Measurements from ENCODE around the gene KRTAP2-1. TPM values are rescaled to one million over a fixed set of nuclear protein-coding genes. Genes with fewer than 3 reads are reported as not detected.

Gene KRTAP2-1
- total RNA-seq, 1 experiment from 2014 or later = not detected

DNA sequence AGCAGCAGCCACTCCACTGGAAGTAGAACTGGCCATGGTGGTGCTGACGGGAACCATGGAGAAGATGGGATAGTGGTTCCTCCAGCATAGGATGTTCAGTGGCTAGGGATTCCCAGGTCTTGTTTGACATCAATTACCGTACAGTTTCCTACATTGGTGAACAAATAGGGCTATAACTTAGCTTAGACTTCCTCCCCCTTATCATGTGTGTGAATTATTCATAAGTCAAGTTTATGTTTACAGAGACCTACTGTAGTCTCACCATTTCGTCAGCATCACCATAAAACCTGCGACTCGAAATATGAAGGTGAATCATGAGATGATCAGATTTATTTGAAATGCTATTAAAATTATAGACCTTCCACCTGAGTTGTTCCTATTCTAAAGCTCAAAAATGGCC, 11.6 kb upstream of the KRTAP2-1 start:
- DNase-seq (ENCODE audit: low read depth, low spot score) = no peak

More for the DNA sequence above, 11.6 kb upstream of the KRTAP2-1 start:
- no peaks in the 10 kb centered on the region for H3K9me2 ChIP-seq (ENCODE audit: insufficient read depth)
- no peak overlapping the region for H3K4me3 ChIP-seq (replicated peaks in 1 of 2; ENCODE audit: low read depth in 1 of 2, low read length in 2 of 2)
- ChIA-PET POLR2A (no interaction called here), RAD21 (ENCODE audit: low non-redundant PET in 1 of 2, low total read pairs in 2 of 2, uncharacterized antibody in 2 of 2, unreplicated experiment in 2 of 2) (no interaction called here), CTCF (no interaction called here)
- peak overlapping the region; percentile 10; the same call in 1 of the 2 replicates for H3K9ac ChIP-seq (ENCODE audit: low read length)
- peak overlapping the region; percentile 85 for H3K27ac ChIP-seq (ENCODE audit: low read depth, low read length)
- peaks cover 0 to 9% of the 10 kb centered on the region in 2 experiments; a peak in 1 of 4 replicates for H3K9me3 ChIP-seq (ENCODE audit: control insufficient read depth in 1 of 2, insufficient read depth in 1 of 2, low read depth in 1 of 2, low read length in 2 of 2)
- no peak for TF ChIP-seq ELF1 (IDR thresholded peaks at IDR 0.05; ENCODE audit: borderline replicate concordance, low read depth)
- no peak for TF ChIP-seq SP1 (IDR thresholded peaks at IDR 0.05; ENCODE audit: low read depth)
- no peak for TF ChIP-seq TCF7L2 (IDR thresholded peaks at IDR 0.05; ENCODE audit: borderline replicate concordance, extremely low read depth, insufficient read depth, insufficient read length)
- TF ChIP-seq EZH2phosphoT487 (IDR thresholded peaks at IDR 0.05; ENCODE audit: borderline replicate concordance) = no peak
- TF ChIP-seq FOSL1 (IDR thresholded peaks at IDR 0.05; ENCODE audit: low read depth) = no peak
- TF ChIP-seq POLR2AphosphoS5 (IDR thresholded peaks at IDR 0.05; ENCODE audit: low read depth, low read length) = no peak
- no peak for TF ChIP-seq ZNF274 (IDR thresholded peaks at IDR 0.05; ENCODE audit: low read depth, low read length)
- no peak for TF ChIP-seq MAX (IDR thresholded peaks at IDR 0.05)
- TF ChIP-seq, protein P1, sequence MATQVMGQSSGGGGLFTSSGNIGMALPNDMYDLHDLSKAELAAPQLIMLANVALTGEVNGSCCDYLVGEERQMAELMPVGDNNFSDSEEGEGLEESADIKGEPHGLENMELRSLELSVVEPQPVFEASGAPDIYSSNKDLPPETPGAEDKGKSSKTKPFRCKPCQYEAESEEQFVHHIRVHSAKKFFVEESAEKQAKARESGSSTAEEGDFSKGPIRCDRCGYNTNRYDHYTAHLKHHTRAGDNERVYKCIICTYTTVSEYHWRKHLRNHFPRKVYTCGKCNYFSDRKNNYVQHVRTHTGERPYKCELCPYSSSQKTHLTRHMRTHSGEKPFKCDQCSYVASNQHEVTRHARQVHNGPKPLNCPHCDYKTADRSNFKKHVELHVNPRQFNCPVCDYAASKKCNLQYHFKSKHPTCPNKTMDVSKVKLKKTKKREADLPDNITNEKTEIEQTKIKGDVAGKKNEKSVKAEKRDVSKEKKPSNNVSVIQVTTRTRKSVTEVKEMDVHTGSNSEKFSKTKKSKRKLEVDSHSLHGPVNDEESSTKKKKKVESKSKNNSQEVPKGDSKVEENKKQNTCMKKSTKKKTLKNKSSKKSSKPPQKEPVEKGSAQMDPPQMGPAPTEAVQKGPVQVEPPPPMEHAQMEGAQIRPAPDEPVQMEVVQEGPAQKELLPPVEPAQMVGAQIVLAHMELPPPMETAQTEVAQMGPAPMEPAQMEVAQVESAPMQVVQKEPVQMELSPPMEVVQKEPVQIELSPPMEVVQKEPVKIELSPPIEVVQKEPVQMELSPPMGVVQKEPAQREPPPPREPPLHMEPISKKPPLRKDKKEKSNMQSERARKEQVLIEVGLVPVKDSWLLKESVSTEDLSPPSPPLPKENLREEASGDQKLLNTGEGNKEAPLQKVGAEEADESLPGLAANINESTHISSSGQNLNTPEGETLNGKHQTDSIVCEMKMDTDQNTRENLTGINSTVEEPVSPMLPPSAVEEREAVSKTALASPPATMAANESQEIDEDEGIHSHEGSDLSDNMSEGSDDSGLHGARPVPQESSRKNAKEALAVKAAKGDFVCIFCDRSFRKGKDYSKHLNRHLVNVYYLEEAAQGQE (IDR thresholded peaks at IDR 0.05; ENCODE audit: low read depth) = no peak
- no peak for TF ChIP-seq ZBTB33 (IDR thresholded peaks at IDR 0.05; ENCODE audit: extremely low read depth, insufficient replicate concordance, low read length)
- no peak for TF ChIP-seq EZH2 (IDR thresholded peaks at IDR 0.05)
- TF ChIP-seq SIN3A (IDR thresholded peaks at IDR 0.05; ENCODE audit: low read depth) = no peak
- no peak for ATAC-seq
- no peaks in the 10 kb centered on the region for H3K79me2 ChIP-seq (ENCODE audit: insufficient read depth, low read length)
- intact Hi-C loops (cut with micrococcal nuclease) = no loop called here
- BruUV-seq (replicated peaks) = no TSS peak
- H3K4me2 ChIP-seq (ENCODE audit: low read length) = peak overlapping the region; percentile 28; the same call in 1 of the 2 replicates
- peaks cover 0 to 5% of the 10 kb centered on the region in 2 experiments; a peak in 1 of 4 replicates for H3K36me3 ChIP-seq (ENCODE audit: control insufficient read depth in 1 of 2, insufficient read depth in 2 of 2, low read length in 2 of 2)
- peaks cover 39 to 46% of the 10 kb centered on the region in 2 experiments for H3K4me1 ChIP-seq (ENCODE audit: control insufficient read depth in 1 of 2, insufficient read depth in 2 of 2, low read length in 2 of 2)
- H2AFZ ChIP-seq (ENCODE audit: low read depth, low read length, poor library complexity, severe bottlenecking) = no peak overlapping the region
- H4K20me1 ChIP-seq (ENCODE audit: insufficient read depth) = no peaks in the 10 kb centered on the region
- H3K27me3 ChIP-seq (ENCODE audit: insufficient read depth, low read length) = no peaks in the 10 kb centered on the region

All from HCT116 (cell line).